ENCODE measurements around the gene SBNO1. TPM values are rescaled to one million over a fixed set of nuclear protein-coding genes. Genes with fewer than 3 reads are reported as not detected.

Gene SBNO1
- 13.4 and 20.8 TPM in 2 replicates for polyA plus RNA-seq

GRCh38 chr12:123364532-123365024 lies at the start of gene SBNO1:
TSS of gene SBNO1 (minus strand) at chr12:123364847. CDS start at chr12:123350441, 14,406 bp downstream.

Other genes starting within 250 kb of the SBNO1 start
- gene PITPNM2, start 213.8 kb downstream of the SBNO1 start, polyA plus RNA-seq = 0.23 and 0.39 TPM in 2 replicates
- 12.4 and 18.9 TPM in 2 replicates for gene MPHOSPH9, start 131.7 kb downstream of the SBNO1 start, polyA plus RNA-seq
- gene MTRFR, start 131.4 kb downstream of the SBNO1 start, polyA plus RNA-seq = 18.0 and 24.9 TPM in 2 replicates
- 60.0 and 90.9 TPM in 2 replicates for gene CDK2AP1, start 93.0 kb downstream of the SBNO1 start, polyA plus RNA-seq
- 3.1 and 5.3 TPM in 2 replicates for gene KMT5A, start 19.3 kb upstream of the SBNO1 start, polyA plus RNA-seq
- 0.15 and 0.90 TPM in 2 replicates for gene RILPL2, start 71.8 kb upstream of the SBNO1 start, polyA plus RNA-seq
- gene SNRNP35, start 93.3 kb upstream of the SBNO1 start, polyA plus RNA-seq = 48.6 and 58.7 TPM in 2 replicates
- 0.50 and 6.8 TPM in 2 replicates for gene RILPL1, start 168.9 kb upstream of the SBNO1 start, polyA plus RNA-seq
- gene TMED2, start 219.7 kb upstream of the SBNO1 start, polyA plus RNA-seq = 121 and 146 TPM in 2 replicates
- gene DDX55, start 237.3 kb upstream of the SBNO1 start, polyA plus RNA-seq = 5.2 and 11.7 TPM in 2 replicates